ENCODE results near the gene PNLDC1. TPM values are rescaled to one million over a fixed set of nuclear protein-coding genes. Genes with fewer than 3 reads are reported as not detected.
A peak's percentile ranks its signal among the peaks of the same experiment; 100 is the strongest.

Gene PNLDC1
- total and polyA plus RNA-seq, 9 of the 15 experiments (the other 6 are each of a cell fraction or from before 2014, with no cell fraction given) = 0.12 TPM; not detected in 8

DNA sequence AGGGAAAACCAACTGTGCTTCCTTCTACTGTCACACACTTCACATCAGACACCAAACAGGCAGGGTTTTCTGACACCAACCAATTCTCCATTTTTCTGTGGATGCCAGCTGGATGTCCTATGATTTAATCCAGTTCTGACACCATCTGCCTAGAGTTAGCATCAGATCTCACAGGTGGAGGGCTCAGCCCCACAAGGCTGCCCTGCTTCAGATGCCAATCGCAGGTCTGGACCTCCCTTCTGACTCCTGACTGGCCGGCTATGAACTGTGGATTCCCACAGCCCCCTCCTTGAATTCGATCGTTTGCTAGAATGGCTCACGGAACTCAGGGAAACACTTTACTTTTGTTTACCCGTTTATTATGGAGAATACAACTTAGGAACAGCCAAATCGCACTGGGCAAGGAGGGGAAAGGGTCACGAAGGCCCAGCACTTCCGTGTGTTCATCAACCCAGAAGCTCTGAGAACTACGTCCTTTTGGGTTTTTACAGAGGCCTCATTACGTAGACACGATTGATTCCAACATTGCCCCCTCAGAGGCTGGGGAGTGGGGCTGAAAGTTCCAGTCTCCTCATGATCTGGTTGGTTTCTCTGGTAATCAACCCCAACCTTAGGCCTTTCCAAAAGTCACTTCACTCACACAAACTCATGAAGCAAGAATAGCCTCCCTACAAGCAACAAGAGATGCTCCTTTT lies 65.3 kb downstream of the PNLDC1 start:
- WGBS (ENCODE audit: insufficient coverage, low coverage, missing lambda C conversion rate) = 17% methylated on average over 12 of the region's 12 CpGs
- H3K79me2 ChIP-seq (ENCODE audit: control insufficient read depth, insufficient read depth, low read length) = no peaks in the 10 kb centered on the region
- ChIA-PET POLR2A (interaction anchor here (0.6 kb wide), 1 partner anchor 58 kb away, joined by 4 read pairs; no protein-coding TSS in a partner anchor), CTCF (ENCODE audit: low intra/inter-chr PET ratio) (interaction anchor here (0.6 kb wide), 1 partner anchor 16 kb away, joined by 3 read pairs; no protein-coding TSS in a partner anchor)
- H3K36me3 ChIP-seq (ENCODE audit: control insufficient read depth, insufficient read depth, low read length) = no peaks in the 10 kb centered on the region
- ATAC-seq (no peak), DNase-seq (ENCODE audit: extremely low read depth in 1 of 4, low spot score in 3 of 4) (no peak), FAIRE-seq (no peak)
- intact Hi-C loops (cut with micrococcal nuclease) = loop anchor here (10.0 kb wide), 1 partner anchor 399 kb away; no protein-coding TSS in a partner anchor
- no TSS peak for BruUV-seq (replicated peaks)
- no peaks in the 10 kb centered on the region for H3K9me3 ChIP-seq (replicated peaks; ENCODE audit: control insufficient read depth, insufficient read depth, low read depth, low read length)
- no peak overlapping the region for H3K4me3 ChIP-seq
- H3K27ac ChIP-seq (ENCODE audit: extremely low read depth, low read depth, low read length) = no peak overlapping the region
- no peak for TF ChIP-seq MBD2 (IDR thresholded peaks at IDR 0.05; ENCODE audit: borderline replicate concordance, low read depth)
- TF ChIP-seq MYC (IDR thresholded peaks at IDR 0.05; ENCODE audit: low read depth, low read length) = no peak
- no peak for TF ChIP-seq MYC (CRISPR knock-in tag; IDR thresholded peaks at IDR 0.05; ENCODE audit: borderline replicate concordance, low read depth)
- no peak for TF ChIP-seq PRPF4 (IDR thresholded peaks at IDR 0.05; ENCODE audit: insufficient read depth, low read depth, low read length, poor library complexity, severe bottlenecking)
- no peak for TF ChIP-seq SETDB1 (IDR thresholded peaks at IDR 0.05; ENCODE audit: low read length)
- no peaks in the 10 kb centered on the region for H3K9me1 ChIP-seq (ENCODE audit: control insufficient read depth, insufficient read depth, low read length)
- H4K20me1 ChIP-seq (replicated peaks; ENCODE audit: control insufficient read depth, insufficient read depth, low read length) = peaks cover 3% of the 10 kb centered on the region; the same call in 1 of the 2 replicates
- in situ Hi-C loops (cut with MboI) = loop anchor here (10.0 kb wide), 1 partner anchor 589 kb away; no protein-coding TSS in a partner anchor
- H3K4me2 ChIP-seq (ENCODE audit: insufficient read depth, low read length) = no peak overlapping the region
- peaks cover 18 to 33% of the 10 kb centered on the region in 2 experiments for H3K27me3 ChIP-seq (ENCODE audit: control insufficient read depth in 2 of 2, insufficient read depth in 2 of 2, low read length in 2 of 2)
- H3K9ac ChIP-seq (ENCODE audit: insufficient read depth in 1 of 2, low read depth in 2 of 2, low read length in 2 of 2) = no peak overlapping the region
- H3K4me1 ChIP-seq (replicated peaks in 1 of 2; ENCODE audit: control insufficient read depth in 2 of 2, insufficient read depth in 2 of 2, low read length in 2 of 2) = peaks cover 0 to 9% of the 10 kb centered on the region in 2 experiments; a peak in 1 of 5 replicates
- 0 out of 2 replicates have a peak overlapping the region, but pooled peaks have one; percentile 10 for H2AFZ ChIP-seq (ENCODE audit: low read depth, low read length)
